Vein endothelial cell (primary cell): ENCODE results near the gene ZNF382. TPM values are rescaled to one million over a fixed set of nuclear protein-coding genes. Genes with fewer than 3 reads are reported as not detected.

Source experiments
- total RNA-seq: library from RNA; depleted of rRNA; stranded (reverse); fragments of >200 nt; gene quantifications from 2 replicates; pipeline ENCODE4 v1.2.3, GENCODE V29; 2012

The ZNF382 gene
- 7.3 and 7.5 TPM in 2 replicates for total RNA-seq

GRCh38 chr19:36605101-36605876, at the start of gene ZNF382:
ZNF382 (plus strand) TSS chr19:36605313; CDS start chr19:36609915, 4,602 bp downstream.

GRCh38 chr19:36573020-36573894, 31.9 kb upstream of the ZNF382 start, which contains the start of gene ZNF529:
ZNF529 (minus strand) TSS chr19:36573292; CDS start chr19:36572346, 946 bp downstream.

Other genes starting within 250 kb of the ZNF382 start
- gene ZFP14, start 226.1 kb upstream of the ZNF382 start, total RNA-seq: 2.0 and 3.4 TPM in 2 replicates
- gene ZFP82, start 186.7 kb upstream of the ZNF382 start, total RNA-seq: 4.6 and 4.9 TPM in 2 replicates
- gene ZNF566, start 115.8 kb upstream of the ZNF382 start, total RNA-seq: 8.2 and 9.1 TPM in 2 replicates
- gene ZNF260, start 77.0 kb upstream of the ZNF382 start, total RNA-seq: 18.1 and 20.3 TPM in 2 replicates
- 7.2 and 7.5 TPM in 2 replicates for gene ZNF529, start 32.0 kb upstream of the ZNF382 start, total RNA-seq
- gene ZNF461, start 61.5 kb downstream of the ZNF382 start, total RNA-seq: 4.6 and 7.2 TPM in 2 replicates
- 5.6 and 7.6 TPM in 2 replicates for gene ZNF567, start 82.3 kb downstream of the ZNF382 start, total RNA-seq
- gene ZNF850, start 167.5 kb downstream of the ZNF382 start, total RNA-seq: 4.9 and 6.5 TPM in 2 replicates
- gene ZNF790, start 233.1 kb downstream of the ZNF382 start, total RNA-seq: 6.5 and 8.4 TPM in 2 replicates
- 3.3 and 3.8 TPM in 2 replicates for gene ZNF345, start 245.6 kb downstream of the ZNF382 start, total RNA-seq